IMR-90 (cell line): Measurements from ENCODE around the gene ASS1.

Experiments used
- CEBPB ChIP-seq: IDR thresholded peaks from 2 replicates; pipeline ENCODE4 v1.6.1; 2012; ENCODE audit warnings: low read depth, low read length, improper control_type of control experiment
- CHD1 ChIP-seq: IDR thresholded peaks from 2 replicates; pipeline ENCODE4 v1.6.1; 2012; ENCODE audit warnings: low read depth, low read length, improper control_type of control experiment
- CTCF ChIP-seq: conservative IDR thresholded peaks from 2 replicates; pipeline ENCODE4 v1.5.1; 2012; ENCODE audit warnings: mild to moderate bottlenecking, low read depth, low read length, improper control_type of control experiment
- MAFK ChIP-seq: IDR thresholded peaks from 2 replicates; pipeline ENCODE4 v1.6.1; 2012; ENCODE audit warnings: low read depth, low read length, improper control_type of control experiment
- MXI1 ChIP-seq: IDR thresholded peaks from 2 replicates; pipeline ENCODE4 v1.6.1; 2012; ENCODE audit warnings: low read depth, mild to moderate bottlenecking, low read length, moderate library complexity, borderline replicate concordance
- POLR2A ChIP-seq: IDR thresholded peaks from 2 replicates; pipeline ENCODE4 v1.6.1; 2012; ENCODE audit warnings: mild to moderate bottlenecking, low read depth, low read length
- RAD21 ChIP-seq: IDR thresholded peaks from 2 replicates; pipeline ENCODE4 v1.6.1; 2012; ENCODE audit warnings: low read length, improper control_type of control experiment
- RFX5 ChIP-seq: IDR thresholded peaks from 2 replicates; pipeline ENCODE4 v1.8.0; 2012; ENCODE audit warnings: low read depth, mild to moderate bottlenecking, low read length, moderate library complexity
- TF ChIP-seq, protein P1 (sequence below): fragments of 150-350 bp; IDR thresholded peaks from 2 replicates; pipeline ENCODE4 v1.6.1; 2016; ENCODE audit warnings: low read depth, mild to moderate bottlenecking, low read length, moderate library complexity, borderline replicate concordance

DNA sequence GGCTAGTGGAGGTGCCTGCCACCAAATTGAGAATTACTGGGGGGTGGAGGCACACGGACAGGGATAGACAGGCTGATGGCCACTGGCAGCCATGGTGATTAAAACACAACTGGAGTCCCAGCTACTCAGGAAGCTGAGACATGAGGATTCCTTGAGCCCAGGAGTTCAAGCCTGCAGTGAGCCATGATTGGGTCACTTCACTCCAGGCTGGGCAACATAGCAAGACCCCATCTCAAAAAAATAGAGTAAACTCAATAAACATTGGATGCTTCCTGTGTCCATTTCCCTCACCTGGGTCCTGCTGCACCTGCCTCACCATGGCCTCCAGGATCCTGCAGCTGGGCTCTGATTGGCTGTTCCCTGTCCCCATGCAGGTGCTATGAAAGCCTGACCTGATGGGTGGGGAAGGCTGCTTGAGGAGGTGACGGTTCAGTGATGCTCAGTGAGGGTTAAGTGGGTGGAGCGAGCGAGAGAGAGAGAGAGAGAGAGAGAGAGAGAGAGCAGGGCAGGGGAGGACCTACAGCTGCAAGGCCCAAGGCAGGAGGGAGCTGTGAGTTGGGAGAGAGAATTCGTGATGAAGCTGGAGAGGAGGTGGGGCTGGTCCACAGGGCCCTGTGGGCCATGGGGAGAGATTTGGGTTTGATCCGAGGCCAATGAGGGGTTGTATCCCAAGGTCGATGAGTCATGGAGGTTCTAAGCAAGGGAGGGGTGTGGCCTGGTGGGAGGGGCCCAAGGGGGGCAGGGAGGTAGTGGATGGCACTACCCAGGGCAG lies 97.9 kb downstream of the ASS1 start:
- TF ChIP-seq CEBPB (no peak), RFX5 (no peak), POLR2A (no peak), CTCF (no peak), MAFK (no peak), CHD1 (no peak), MXI1 (no peak), RAD21 (no peak)
- TF ChIP-seq, protein P1, sequence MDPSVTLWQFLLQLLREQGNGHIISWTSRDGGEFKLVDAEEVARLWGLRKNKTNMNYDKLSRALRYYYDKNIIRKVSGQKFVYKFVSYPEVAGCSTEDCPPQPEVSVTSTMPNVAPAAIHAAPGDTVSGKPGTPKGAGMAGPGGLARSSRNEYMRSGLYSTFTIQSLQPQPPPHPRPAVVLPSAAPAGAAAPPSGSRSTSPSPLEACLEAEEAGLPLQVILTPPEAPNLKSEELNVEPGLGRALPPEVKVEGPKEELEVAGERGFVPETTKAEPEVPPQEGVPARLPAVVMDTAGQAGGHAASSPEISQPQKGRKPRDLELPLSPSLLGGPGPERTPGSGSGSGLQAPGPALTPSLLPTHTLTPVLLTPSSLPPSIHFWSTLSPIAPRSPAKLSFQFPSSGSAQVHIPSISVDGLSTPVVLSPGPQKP = no peak
